HepG2 (cell line): ENCODE results near the gene CYBC1. TPM values are rescaled to one million over a fixed set of nuclear protein-coding genes. Genes with fewer than 3 reads are reported as not detected.

Experiments
- CHCHD3 ChIP-seq: sonication (generic); formaldehyde crosslinking; IDR thresholded peaks from 2 replicates; pipeline ENCODE4 v1.8.0; 2022; ENCODE audit warnings: mild to moderate bottlenecking, missing genetic modification reagents, moderate library complexity
- ELF3 ChIP-seq: IDR thresholded peaks from 2 replicates; pipeline ENCODE4 v1.6.1; 2016; ENCODE audit warnings: missing genetic modification reagents, missing compliant biosample characterization
- ETV5 ChIP-seq: IDR thresholded peaks from 2 replicates; pipeline ENCODE4 v1.6.1; 2018; ENCODE audit warnings: missing biosample characterization, missing genetic modification reagents, inconsistent platforms, borderline replicate concordance
- FOSL2 ChIP-seq: sonication (generic); formaldehyde crosslinking; IDR thresholded peaks from 2 replicates; pipeline ENCODE4 v1.4.0; 2020; ENCODE audit warnings: missing genetic modification reagents
- GABPB1 ChIP-seq: IDR thresholded peaks from 2 replicates; pipeline ENCODE4 v1.6.1; 2016; ENCODE audit warnings: mild to moderate bottlenecking, missing genetic modification reagents, moderate library complexity, missing compliant biosample characterization
- GATAD2A ChIP-seq: IDR thresholded peaks from 2 replicates; pipeline ENCODE4 v1.6.1; 2016
- HDAC1 ChIP-seq: sonication (generic); formaldehyde crosslinking; IDR thresholded peaks from 2 replicates; pipeline ENCODE4 v1.5.1; 2020; ENCODE audit warnings: mild to moderate bottlenecking, missing genetic modification reagents
- HOXA9 ChIP-seq: sonication (generic); formaldehyde crosslinking; IDR thresholded peaks from 2 replicates; pipeline ENCODE4 v1.8.1; 2022; ENCODE audit warnings: missing genetic modification reagents, mild to moderate bottlenecking, moderate library complexity, borderline replicate concordance
- ISL2 ChIP-seq: sonication (generic); formaldehyde crosslinking; IDR thresholded peaks from 2 replicates; pipeline ENCODE4 v1.5.0; 2020; ENCODE audit warnings: missing genetic modification reagents
- JUNB ChIP-seq: sonication (generic); formaldehyde crosslinking; IDR thresholded peaks from 2 replicates; pipeline ENCODE4 v1.8.0; 2022; ENCODE audit warnings: missing genetic modification reagents, mild to moderate bottlenecking, borderline replicate concordance
- MTA3 ChIP-seq: sonication (generic); formaldehyde crosslinking; IDR thresholded peaks from 2 replicates; pipeline ENCODE4 v1.4.0; 2020; ENCODE audit warnings: missing genetic modification reagents
- PHF21A ChIP-seq: sonication (generic); formaldehyde crosslinking; IDR thresholded peaks from 2 replicates; pipeline ENCODE4 v1.5.0; 2020; ENCODE audit warnings: mild to moderate bottlenecking, missing genetic modification reagents
- SOX13 ChIP-seq, 3 experiments: fragments of 450-650 bp in 1 of 3; sonication (generic) in 1 of 3; formaldehyde crosslinking in 1 of 3; IDR thresholded peaks in 2 of 3; conservative IDR thresholded peaks in 1 of 3; 2 replicates each; pipeline versions ENCODE4 v1.5.0 to v1.6.1; 2016 to 2020; ENCODE audit warnings: antibody characterized with exemption in 1 of 3, mild to moderate bottlenecking in 1 of 3, missing compliant biosample characterization in 1 of 3, missing genetic modification reagents in 1 of 3, moderate library complexity in 1 of 3
- ZBTB7A ChIP-seq: sonication (generic); formaldehyde crosslinking; IDR thresholded peaks from 2 replicates; pipeline ENCODE4 v1.8.0; 2022; ENCODE audit warnings: mild to moderate bottlenecking, missing genetic modification reagents
- ZKSCAN1 ChIP-seq: fragments of 150-350 bp; IDR thresholded peaks from 2 replicates; pipeline ENCODE4 v1.6.1; 2014; ENCODE audit warnings: low read length
- ZNF234 ChIP-seq: sonication (generic); formaldehyde crosslinking; conservative IDR thresholded peaks from 2 replicates; pipeline ENCODE4 v1.5.1; 2020; ENCODE audit warnings: mild to moderate bottlenecking, missing genetic modification reagents
- ZNF460 ChIP-seq: sonication (generic); formaldehyde crosslinking; IDR thresholded peaks from 2 replicates; pipeline ENCODE4 v1.5.1; 2020; ENCODE audit warnings: missing genetic modification reagents, mild to moderate bottlenecking, borderline replicate concordance
- ZNF550 ChIP-seq: sonication (generic); formaldehyde crosslinking; IDR thresholded peaks from 2 replicates; pipeline ENCODE4 v1.4.0; 2020; ENCODE audit warnings: mild to moderate bottlenecking, missing genetic modification reagents, borderline replicate concordance
- ZNF562 ChIP-seq: sonication (generic); formaldehyde crosslinking; IDR thresholded peaks from 2 replicates; pipeline ENCODE4 v1.8.0; 2022; ENCODE audit warnings: missing genetic modification reagents, borderline replicate concordance
- ZNF644 ChIP-seq: IDR thresholded peaks from 2 replicates; pipeline ENCODE4 v1.6.1; 2016; ENCODE audit warnings: low read depth
- ZNF790 ChIP-seq: sonication (generic); formaldehyde crosslinking; IDR thresholded peaks from 2 replicates; pipeline ENCODE4 v1.8.0; 2022; ENCODE audit warnings: missing genetic modification reagents, mild to moderate bottlenecking, borderline replicate concordance
- polyA plus RNA-seq, 8 experiments: library from polyadenylated mRNA; depleted of rRNA in 3 of 8; stranded (reverse) in 7 of 8; unstranded in 1 of 8; fragments of >200 nt; fragmentation: Illumina TruSeq in 4 of 8; extraction: Trizol in 4 of 8; gene quantifications; 2 replicates each; pipeline versions ENCODE4 v1.2.1 to v1.2.3, GENCODE V29; 2011 to 2016; ENCODE audit warnings: low read depth in 4 of 8, missing spikeins in 1 of 8, mixed read lengths in 1 of 8; ENCODE audit not compliant: insufficient read depth in 1 of 8
- total RNA-seq, 5 experiments: library from RNA; depleted of rRNA; stranded (reverse); fragments of >200 nt; fragmentation: Illumina TruSeq; extraction: Trizol; gene quantifications; 2 replicates each; pipeline ENCODE4 v1.2.3, GENCODE V29; 2016; ENCODE audit warnings: low read depth in 1 of 5
- TF ChIP-seq, protein P1 (sequence below): sonication (generic); formaldehyde crosslinking; IDR thresholded peaks from 2 replicates; pipeline ENCODE4 v1.5.0; 2020; ENCODE audit warnings: mild to moderate bottlenecking, missing genetic modification reagents
- TF ChIP-seq, protein P2 (sequence below): sonication (generic); formaldehyde crosslinking; conservative IDR thresholded peaks from 2 replicates; pipeline ENCODE4 v1.4.0; 2020; ENCODE audit warnings: mild to moderate bottlenecking, missing genetic modification reagents, moderate library complexity
- TF ChIP-seq, protein P3 (sequence below): sonication (generic); formaldehyde crosslinking; conservative IDR thresholded peaks from 2 replicates; pipeline ENCODE4 v1.4.0; 2020; ENCODE audit warnings: missing genetic modification reagents

The CYBC1 gene
- total and polyA plus RNA-seq, 2 of the 13 experiments (the other 11 are each of a cell fraction or from before 2014, with no cell fraction given), result 43.4 to 44.1 TPM

DNA sequence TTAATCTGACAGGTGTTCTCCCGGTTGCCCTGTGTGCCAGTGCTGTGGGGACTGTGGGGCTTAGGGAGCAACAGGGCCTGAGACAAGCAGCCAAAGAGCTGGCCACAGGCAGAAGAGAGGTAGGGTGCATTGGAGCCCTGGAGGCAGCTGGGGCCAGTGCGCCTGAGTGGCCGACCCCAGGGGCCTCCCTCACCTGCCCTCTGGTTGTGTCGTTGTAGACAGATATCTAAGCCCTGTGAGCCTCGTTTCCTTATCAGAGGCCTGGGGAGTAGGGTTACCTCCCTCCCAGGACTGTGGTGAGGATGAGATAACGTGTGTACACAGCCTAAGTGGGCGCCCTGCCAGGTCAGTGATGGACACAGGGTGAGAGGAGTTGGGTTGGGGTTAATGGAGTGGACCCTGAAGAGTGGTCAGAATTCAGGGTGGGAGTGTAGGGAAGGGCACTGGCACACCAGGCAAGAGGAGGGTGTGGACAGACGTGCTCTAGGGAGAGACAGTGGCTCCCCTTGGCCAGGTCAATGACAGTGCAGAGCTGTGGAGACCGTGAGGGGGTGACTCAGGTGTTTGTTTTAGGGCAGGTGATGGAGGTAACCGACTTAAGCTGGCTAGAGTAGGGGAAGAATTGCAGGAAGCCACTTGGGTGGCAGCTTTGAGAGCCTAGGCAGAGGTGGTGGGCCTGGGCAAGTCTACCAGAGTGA, 11.4 kb upstream of the CYBC1 start (continued):
- TF ChIP-seq FOSL2 (CRISPR knock-in tag), result peak; percentile 72
- TF ChIP-seq, protein P1, sequence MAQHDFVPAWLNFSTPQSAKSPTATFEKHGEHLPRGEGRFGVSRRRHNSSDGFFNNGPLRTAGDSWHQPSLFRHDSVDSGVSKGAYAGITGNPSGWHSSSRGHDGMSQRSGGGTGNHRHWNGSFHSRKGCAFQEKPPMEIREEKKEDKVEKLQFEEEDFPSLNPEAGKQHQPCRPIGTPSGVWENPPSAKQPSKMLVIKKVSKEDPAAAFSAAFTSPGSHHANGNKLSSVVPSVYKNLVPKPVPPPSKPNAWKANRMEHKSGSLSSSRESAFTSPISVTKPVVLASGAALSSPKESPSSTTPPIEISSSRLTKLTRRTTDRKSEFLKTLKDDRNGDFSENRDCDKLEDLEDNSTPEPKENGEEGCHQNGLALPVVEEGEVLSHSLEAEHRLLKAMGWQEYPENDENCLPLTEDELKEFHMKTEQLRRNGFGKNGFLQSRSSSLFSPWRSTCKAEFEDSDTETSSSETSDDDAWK (CRISPR knock-in tag), result no peak
- TF ChIP-seq ZKSCAN1, result no peak
- TF ChIP-seq CHCHD3, result no peak
- 0 out of 2 replicates have a peak, but pooled peaks have one; percentile 48 for TF ChIP-seq ELF3 (CRISPR knock-in tag)
- no peak for TF ChIP-seq MTA3
- 0 out of 2 replicates have a peak, but pooled peaks have one; percentile 75 for TF ChIP-seq HDAC1 (CRISPR knock-in tag)
- TF ChIP-seq ZNF460 (CRISPR knock-in tag), result peak; percentile 25; the same call in 1 of the 2 replicates
- TF ChIP-seq ZNF562, result no peak
- TF ChIP-seq ZNF550 (CRISPR knock-in tag), result no peak
- TF ChIP-seq ZNF234 (CRISPR knock-in tag), result no peak
- peak; percentile 70; the same call in 1 of the 2 replicates for TF ChIP-seq PHF21A (CRISPR knock-in tag)
- 0 out of 2 replicates have a peak, but pooled peaks have one; percentile 12 for TF ChIP-seq GABPB1 (CRISPR knock-in tag)
- TF ChIP-seq SOX13 (IDR thresholded peaks at IDR 0.05), result no peak
- TF ChIP-seq SOX13 (CRISPR knock-in tag; conservative IDR thresholded peaks at IDR 0.05 in 1 of 2, IDR thresholded peaks at IDR 0.05 in 1 of 2), result peak in 1 of 2 experiments; percentile 59; a peak in 2 of 4 replicates
- TF ChIP-seq JUNB, result 0 out of 2 replicates have a peak, but pooled peaks have one; percentile 22
- TF ChIP-seq GATAD2A (CRISPR knock-in tag), result peak; percentile 78; the same call in 1 of the 2 replicates
- TF ChIP-seq, protein P2, sequence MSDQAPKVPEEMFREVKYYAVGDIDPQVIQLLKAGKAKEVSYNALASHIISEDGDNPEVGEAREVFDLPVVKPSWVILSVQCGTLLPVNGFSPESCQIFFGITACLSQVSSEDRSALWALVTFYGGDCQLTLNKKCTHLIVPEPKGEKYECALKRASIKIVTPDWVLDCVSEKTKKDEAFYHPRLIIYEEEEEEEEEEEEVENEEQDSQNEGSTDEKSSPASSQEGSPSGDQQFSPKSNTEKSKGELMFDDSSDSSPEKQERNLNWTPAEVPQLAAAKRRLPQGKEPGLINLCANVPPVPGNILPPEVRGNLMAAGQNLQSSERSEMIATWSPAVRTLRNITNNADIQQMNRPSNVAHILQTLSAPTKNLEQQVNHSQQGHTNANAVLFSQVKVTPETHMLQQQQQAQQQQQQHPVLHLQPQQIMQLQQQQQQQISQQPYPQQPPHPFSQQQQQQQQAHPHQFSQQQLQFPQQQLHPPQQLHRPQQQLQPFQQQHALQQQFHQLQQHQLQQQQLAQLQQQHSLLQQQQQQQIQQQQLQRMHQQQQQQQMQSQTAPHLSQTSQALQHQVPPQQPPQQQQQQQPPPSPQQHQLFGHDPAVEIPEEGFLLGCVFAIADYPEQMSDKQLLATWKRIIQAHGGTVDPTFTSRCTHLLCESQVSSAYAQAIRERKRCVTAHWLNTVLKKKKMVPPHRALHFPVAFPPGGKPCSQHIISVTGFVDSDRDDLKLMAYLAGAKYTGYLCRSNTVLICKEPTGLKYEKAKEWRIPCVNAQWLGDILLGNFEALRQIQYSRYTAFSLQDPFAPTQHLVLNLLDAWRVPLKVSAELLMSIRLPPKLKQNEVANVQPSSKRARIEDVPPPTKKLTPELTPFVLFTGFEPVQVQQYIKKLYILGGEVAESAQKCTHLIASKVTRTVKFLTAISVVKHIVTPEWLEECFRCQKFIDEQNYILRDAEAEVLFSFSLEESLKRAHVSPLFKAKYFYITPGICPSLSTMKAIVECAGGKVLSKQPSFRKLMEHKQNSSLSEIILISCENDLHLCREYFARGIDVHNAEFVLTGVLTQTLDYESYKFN, result peak; percentile 83
- peak; percentile 78 for TF ChIP-seq ISL2 (CRISPR knock-in tag)
- TF ChIP-seq, protein P3, sequence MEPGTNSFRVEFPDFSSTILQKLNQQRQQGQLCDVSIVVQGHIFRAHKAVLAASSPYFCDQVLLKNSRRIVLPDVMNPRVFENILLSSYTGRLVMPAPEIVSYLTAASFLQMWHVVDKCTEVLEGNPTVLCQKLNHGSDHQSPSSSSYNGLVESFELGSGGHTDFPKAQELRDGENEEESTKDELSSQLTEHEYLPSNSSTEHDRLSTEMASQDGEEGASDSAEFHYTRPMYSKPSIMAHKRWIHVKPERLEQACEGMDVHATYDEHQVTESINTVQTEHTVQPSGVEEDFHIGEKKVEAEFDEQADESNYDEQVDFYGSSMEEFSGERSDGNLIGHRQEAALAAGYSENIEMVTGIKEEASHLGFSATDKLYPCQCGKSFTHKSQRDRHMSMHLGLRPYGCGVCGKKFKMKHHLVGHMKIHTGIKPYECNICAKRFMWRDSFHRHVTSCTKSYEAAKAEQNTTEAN (CRISPR knock-in tag), result no peak
- 0 out of 2 replicates have a peak, but pooled peaks have one; percentile 47 for TF ChIP-seq ZNF644 (CRISPR knock-in tag)
- peak; percentile 21; the same call in 1 of the 2 replicates for TF ChIP-seq ETV5 (CRISPR knock-in tag)
- no peak for TF ChIP-seq ZNF790
- no peak for TF ChIP-seq HOXA9 (CRISPR knock-in tag)
- peak; percentile 61; the same call in 1 of the 2 replicates for TF ChIP-seq ZBTB7A (CRISPR knock-in tag)
